Activated naive CD4-positive, alpha-beta T cell treated with anti-CD3 and anti-CD28 coated beads, Interleukin-2, amount 50 U/mL, for 72 hours (primary cell): ENCODE results near the gene CFAP221. TPM values are rescaled to one million over a fixed set of nuclear protein-coding genes. Genes with fewer than 3 reads are reported as not detected.

Experiments used
- ATAC-seq, 2 donors: fragments of 150-1000 bp; cut with Tn5 transposase; 2 replicates each; pipeline ENCODE4 v1.10.0; 2021; ENCODE audit warnings: mild to moderate bottlenecking in 2 of 2, moderate library complexity in 2 of 2
- DNase-seq, 2 donors: peaks; one replicate each; pipeline ENCODE4 v3.0.0; 2021 to 2022; ENCODE audit warnings: low spot score in 2 of 2
- H3K27ac Mint-ChIP-seq, 2 donors: one replicate each; pipeline ENCODE4 v1.8.0; 2022; ENCODE audit warnings: mild to moderate bottlenecking in 2 of 2, mixed read lengths in 2 of 2
- H3K36me3 Mint-ChIP-seq, 2 donors: one replicate each; pipeline ENCODE4 v1.8.0; 2022; ENCODE audit warnings: mixed read lengths in 2 of 2
- H3K9me3 Mint-ChIP-seq, 2 donors: one replicate each; pipeline ENCODE4 v1.8.0; 2022; ENCODE audit warnings: mixed read lengths in 2 of 2
- total RNA-seq, 2 donors: library from RNA; stranded (reverse); gene quantifications; one replicate each; pipeline ENCODE4 v1.2.3, GENCODE V29; 2022

The CFAP221 gene
- total RNA-seq, 2 donors from 2014 or later: not detected

DNA sequence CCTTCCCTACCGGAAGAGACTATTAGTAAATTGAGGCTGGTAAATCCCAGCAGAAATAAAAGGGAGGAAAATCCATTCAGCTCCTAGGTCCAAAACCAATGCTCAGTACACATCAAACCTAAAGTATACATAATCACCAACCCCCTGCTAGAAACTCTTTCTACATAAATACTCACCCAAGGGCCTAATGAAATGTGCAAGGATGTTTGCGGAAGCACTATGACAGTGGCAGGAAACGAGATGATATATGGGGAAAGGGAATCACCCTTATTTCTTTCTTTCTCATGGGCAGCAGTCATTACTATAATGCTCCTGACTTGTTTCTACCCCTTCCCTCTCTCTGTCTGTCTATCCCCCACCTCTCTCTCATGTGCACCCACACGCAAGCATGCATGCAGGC, 18.6 kb upstream of the CFAP221 start:
- Mint-ChIP-seq H3K36me3 (no peaks in the 10 kb centered on the region), H3K27ac (no peak overlapping the region), H3K9me3 (no peaks in the 10 kb centered on the region)
- ATAC-seq (no peak), DNase-seq (no peak)

DNA sequence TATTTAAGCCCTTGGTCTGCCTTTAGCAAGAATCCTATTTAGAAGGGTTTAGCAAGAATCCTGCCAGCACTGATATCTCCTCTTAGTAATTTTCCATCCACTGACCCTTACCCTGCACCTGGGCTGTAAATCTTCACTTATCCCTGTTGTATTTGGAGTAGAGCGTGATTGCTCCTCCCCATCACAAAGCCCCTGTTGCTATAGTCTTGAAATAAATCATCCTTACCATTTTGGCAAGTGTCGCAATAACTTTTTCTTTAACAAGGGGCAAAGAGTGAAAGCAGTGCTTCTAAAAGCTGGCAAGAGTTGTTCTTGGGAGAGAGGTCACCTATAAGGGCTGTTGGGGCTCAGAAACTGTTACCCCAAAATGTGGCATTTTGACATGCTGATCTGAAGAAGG, 16.2 kb upstream of the CFAP221 start:
- DNase-seq (no peak), ATAC-seq (no peak)
- Mint-ChIP-seq H3K36me3 (peaks cover 4 to 7% of the 10 kb centered on the region in 2 donors), H3K9me3 (peaks cover 9 to 18% of the 10 kb centered on the region in 2 donors), H3K27ac (no peak overlapping the region)

DNA sequence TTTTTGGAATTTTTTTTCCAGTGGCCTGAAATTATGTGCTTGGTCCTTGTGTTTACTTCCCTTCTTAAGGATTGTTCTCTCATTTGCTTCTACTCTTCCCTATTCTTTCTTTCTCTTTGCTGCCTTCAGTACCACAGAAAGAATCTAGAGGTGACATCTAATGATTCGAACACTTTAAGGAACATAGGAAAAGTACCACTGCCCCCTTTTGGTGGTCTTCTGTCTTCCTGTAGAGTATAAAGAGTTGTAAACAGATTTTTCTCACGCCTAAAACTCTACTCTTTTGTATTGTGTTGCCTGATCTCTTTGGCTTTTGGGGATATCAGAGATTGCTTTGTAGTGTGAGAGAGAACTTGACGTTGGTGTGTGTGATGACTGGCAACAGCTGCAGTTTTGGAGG, 13.0 kb upstream of the CFAP221 start:
- peaks cover 19 to 30% of the 10 kb centered on the region in 2 donors for H3K9me3 Mint-ChIP-seq
- DNase-seq (no peak), ATAC-seq (no peak)
- peaks cover 4 to 14% of the 10 kb centered on the region in 2 donors for H3K36me3 Mint-ChIP-seq
- H3K27ac Mint-ChIP-seq: no peak overlapping the region

DNA sequence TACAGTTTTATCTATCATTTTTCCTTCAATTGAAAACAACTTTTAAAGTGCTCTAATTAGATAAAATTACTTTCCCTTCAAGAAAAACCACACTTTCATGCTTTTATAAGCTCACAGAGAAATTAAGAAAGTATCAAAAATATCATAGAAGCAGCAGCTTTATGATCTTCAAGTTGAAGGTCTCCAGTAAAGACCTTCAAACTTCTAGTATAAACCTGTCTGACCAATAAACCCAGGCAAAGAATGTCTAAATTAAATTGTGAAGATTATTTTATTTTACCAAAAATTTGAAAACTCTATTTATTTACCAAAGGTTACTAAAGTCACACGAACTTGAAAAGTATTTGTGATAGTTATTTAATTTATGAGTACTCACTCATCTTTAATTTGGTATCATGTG, 10.7 kb upstream of the CFAP221 start:
- H3K9me3 Mint-ChIP-seq: peaks cover 19 to 30% of the 10 kb centered on the region in 2 donors
- H3K27ac Mint-ChIP-seq: no peak overlapping the region
- no peak for DNase-seq
- ATAC-seq: no peak
- peaks cover 4 to 14% of the 10 kb centered on the region in 2 donors for H3K36me3 Mint-ChIP-seq

DNA sequence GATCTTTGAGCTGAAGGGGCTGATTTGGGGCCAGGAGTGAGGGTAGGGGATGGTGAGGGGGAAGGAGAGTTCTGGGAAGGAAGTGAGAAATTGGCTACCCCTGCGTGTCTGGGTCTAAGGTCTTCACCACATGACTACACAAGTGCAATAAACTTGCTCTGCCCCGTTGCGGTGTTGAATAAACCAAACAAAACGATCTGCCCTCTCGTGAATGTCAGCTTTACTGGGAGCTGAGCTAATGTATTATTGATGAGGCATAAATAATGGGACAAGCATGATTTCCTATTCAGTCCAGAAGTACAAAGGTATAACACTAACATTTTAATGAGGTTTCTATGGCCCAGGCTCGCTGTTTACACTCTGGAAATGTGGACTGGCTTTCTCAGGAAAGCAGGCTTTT, 8.0 kb upstream of the CFAP221 start:
- no peak overlapping the region for H3K27ac Mint-ChIP-seq
- H3K9me3 Mint-ChIP-seq: peaks cover 18 to 27% of the 10 kb centered on the region in 2 donors
- ATAC-seq: no peak

DNA sequence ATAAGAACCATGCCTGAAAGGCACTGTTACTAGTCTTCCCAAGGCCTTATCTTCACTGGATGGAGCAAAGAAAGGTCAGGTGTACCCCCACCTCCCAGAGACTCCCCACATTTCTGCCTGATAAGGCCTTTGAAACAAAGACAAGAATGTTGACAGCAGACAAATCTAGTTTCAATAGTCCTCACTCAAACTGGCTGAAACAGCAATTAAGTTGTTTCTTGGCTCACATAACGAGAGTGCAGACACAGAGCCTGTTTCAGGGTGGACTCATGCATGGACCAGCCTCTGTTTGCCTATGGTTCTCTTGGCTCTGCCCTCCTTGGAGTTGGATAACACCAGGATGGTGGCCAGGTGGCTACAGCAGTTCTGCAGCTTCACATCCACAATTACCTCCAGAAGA, 7.5 kb upstream of the CFAP221 start:
- Mint-ChIP-seq H3K9me3 (peaks cover 14 to 22% of the 10 kb centered on the region in 2 donors), H3K36me3 (peaks cover 4 to 14% of the 10 kb centered on the region in 2 donors), H3K27ac (no peak overlapping the region)
- ATAC-seq (no peak), DNase-seq (no peak)

More for the DNA sequence above, 8.0 kb upstream of the CFAP221 start:
- DNase-seq: no peak
- peaks cover 8 to 14% of the 10 kb centered on the region in 2 donors for H3K36me3 Mint-ChIP-seq

DNA sequence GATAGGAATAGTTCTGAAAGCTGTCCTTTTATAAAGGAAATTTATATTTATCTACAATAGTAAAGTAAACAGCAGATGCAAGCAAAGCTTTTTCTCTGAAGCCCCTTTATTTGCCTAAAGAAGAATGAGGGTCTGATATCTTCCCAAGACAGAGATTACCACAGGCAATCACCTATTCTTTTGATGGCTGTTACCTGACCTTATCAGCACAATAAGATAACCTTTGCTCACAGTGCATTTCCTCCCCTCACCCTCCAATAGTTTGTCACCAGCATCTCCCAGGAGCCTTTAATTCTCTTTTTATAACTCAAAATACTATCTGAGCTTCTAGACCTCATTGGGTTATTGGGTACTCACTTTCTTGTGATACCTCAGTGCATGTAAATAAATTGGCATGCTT, 6.5 kb upstream of the CFAP221 start:
- Mint-ChIP-seq H3K36me3 (peaks cover 4 to 6% of the 10 kb centered on the region in 2 donors), H3K9me3 (peaks cover 10 to 12% of the 10 kb centered on the region in 2 donors), H3K27ac (no peak overlapping the region)
- ATAC-seq: no peak
- DNase-seq: no peak

DNA sequence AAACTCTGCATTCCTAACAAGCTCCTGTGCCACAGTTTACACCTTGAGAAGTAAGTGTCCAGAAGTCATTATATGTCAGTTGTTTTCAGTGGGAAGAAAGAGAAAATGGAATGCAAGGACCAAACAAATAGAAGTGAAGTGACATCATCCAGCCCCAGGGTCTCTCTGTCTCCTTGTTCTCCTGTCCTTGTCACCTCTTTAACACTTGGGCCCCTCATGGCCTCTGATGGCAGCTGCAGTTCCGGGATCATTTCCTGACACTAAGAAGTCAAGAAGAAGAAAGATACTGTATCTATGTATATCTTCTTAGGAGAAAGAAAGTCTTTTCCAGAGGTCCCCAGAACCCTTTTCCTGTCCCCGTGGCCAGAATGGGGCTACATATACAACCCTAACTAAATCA, 2.8 kb upstream of the CFAP221 start:
- no peaks in the 10 kb centered on the region for H3K9me3 Mint-ChIP-seq
- peaks cover 0 to 13% of the 10 kb centered on the region in 2 donors for H3K36me3 Mint-ChIP-seq
- no peak for ATAC-seq
- no peak for DNase-seq
- H3K27ac Mint-ChIP-seq: no peak overlapping the region

DNA sequence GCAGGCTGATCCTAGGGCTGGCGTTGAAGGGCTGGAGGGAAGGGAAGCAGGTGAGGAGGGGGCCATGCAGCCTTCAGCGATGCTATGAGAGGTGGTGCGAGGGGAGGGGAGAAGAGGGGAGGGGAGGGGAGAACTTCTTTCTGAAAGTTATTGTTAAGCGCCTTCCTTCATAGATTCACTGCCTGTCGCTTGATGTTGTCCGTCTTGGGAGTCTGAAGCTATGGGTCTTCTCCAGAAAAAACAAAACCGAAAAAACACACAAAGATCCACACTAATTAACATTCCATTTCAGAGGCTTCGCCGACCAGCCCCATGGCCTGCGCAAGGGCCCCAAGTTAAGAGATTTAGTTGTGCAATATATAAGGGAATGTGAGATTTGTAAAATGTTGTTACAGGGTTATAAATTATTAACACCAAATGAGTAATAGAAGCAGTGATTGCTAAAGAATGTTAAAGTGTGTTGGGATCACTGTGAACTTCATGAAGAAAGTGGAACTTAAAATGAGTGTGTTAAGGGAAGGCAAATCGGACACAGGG, 758 bp downstream of the CFAP221 start:
- H3K27ac Mint-ChIP-seq: no peak overlapping the region
- H3K9me3 Mint-ChIP-seq: no peaks in the 10 kb centered on the region
- peaks cover 0 to 13% of the 10 kb centered on the region in 2 donors for H3K36me3 Mint-ChIP-seq
- ATAC-seq: no peak
- no peak for DNase-seq

DNA sequence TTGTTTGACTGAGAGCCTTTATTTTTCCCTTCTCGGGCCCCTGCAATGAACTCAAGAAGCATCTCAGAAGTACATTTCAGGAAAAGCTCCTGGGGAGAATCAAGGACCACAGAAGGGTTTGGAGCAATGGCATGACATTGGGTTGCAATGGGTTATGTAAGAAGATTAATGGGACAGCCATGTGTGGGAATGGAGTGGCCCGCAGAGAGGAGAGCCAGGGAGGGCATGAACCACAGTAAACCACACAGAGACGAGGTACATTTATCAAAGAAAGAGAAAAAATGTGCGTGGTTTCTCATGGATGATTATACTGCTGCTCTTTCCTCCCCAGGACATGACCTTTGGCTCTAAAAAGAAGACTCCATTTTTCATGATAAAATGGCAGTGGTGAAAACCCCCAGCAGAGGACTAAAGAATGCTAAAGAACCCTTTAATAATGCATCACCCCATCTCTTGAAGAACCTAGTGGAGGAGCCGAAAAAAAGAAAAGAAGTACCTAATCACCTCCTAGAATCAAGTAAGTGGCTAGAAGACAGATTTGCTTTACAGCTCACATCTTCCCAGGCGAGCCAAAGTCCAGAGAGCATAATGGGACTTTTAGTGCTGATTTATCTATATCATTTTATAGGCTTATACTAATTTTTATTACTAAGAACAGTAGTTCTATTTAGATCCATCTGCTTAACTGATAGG, 1.7 kb downstream of the CFAP221 start:
- peaks cover 0 to 8% of the 10 kb centered on the region in 2 donors for H3K36me3 Mint-ChIP-seq
- ATAC-seq (no peak), DNase-seq (no peak)
- H3K27ac Mint-ChIP-seq: no peak overlapping the region
- H3K9me3 Mint-ChIP-seq: no peaks in the 10 kb centered on the region

DNA sequence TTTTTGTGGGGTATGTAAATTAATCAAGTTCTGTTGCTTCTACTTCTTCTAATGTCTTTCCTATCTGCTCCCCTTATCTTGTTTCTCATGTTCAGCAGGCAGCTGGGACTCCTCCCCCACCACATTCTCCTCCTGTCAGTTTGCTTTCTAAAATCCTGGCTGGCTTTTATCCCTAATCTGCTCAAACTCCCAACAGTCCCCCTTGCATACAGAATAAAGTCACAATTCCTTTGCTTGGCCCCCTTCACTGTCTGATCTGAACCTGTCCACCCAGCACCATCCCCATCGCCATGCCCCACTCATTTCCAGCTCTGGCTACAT, 2.2 kb downstream of the CFAP221 start:
- ATAC-seq (no peak), DNase-seq (no peak)
- H3K27ac Mint-ChIP-seq: no peak overlapping the region
- peaks cover 0 to 8% of the 10 kb centered on the region in 2 donors for H3K36me3 Mint-ChIP-seq
- H3K9me3 Mint-ChIP-seq: no peaks in the 10 kb centered on the region

DNA sequence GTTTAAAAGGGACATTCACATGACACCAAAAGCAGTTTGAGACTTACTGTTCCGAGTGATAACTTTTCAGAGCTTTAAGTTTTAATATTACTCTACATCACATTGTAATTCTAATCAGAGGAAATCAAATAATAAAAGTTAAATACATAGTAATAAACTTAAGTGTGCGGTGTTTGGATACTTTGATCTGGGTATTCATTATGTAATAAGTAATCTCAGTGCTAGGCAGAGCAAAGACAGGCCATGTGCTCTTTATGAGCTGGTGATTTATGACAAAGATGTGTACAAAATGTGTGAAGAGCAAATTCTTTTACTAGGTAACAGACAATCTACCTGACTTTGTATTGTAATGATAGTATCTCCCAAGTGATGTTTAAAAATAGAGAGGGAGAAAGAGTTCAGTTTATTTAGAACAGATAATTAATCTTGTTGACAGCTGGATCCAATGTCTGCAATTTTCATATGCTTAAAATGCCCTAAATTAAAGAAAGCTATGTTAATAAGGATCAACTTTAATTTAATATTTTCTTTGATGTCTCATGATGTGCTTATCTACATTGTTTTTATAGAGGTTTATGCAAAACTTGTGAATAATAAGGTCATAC, 4.4 kb downstream of the CFAP221 start:
- no peak overlapping the region for H3K27ac Mint-ChIP-seq
- H3K36me3 Mint-ChIP-seq: peaks cover 0 to under 1% of the 10 kb centered on the region in 2 donors
- ATAC-seq (no peak), DNase-seq (no peak)
- no peaks in the 10 kb centered on the region for H3K9me3 Mint-ChIP-seq

DNA sequence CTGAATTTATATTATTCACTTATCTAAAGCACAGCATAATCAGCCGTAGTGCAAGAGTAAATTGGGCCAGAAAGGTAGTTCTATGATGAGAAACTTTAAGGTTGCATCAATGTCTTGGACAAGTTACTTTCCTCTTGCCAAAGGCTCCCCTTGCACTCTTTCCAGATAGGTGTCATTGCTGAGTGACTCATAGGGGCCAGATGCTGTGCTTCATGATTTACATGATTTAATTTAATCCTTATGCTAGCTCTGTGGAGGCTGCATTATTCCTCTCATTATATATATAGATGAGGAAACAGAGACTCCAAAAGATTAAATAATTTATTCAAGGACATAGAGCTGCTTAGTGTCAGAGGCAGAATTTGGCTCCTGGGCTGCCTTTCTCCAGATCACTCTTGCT, 5.0 kb downstream of the CFAP221 start:
- Mint-ChIP-seq H3K9me3 (no peaks in the 10 kb centered on the region), H3K27ac (no peak overlapping the region), H3K36me3 (no peaks in the 10 kb centered on the region)
- DNase-seq (no peak), ATAC-seq (no peak)

DNA sequence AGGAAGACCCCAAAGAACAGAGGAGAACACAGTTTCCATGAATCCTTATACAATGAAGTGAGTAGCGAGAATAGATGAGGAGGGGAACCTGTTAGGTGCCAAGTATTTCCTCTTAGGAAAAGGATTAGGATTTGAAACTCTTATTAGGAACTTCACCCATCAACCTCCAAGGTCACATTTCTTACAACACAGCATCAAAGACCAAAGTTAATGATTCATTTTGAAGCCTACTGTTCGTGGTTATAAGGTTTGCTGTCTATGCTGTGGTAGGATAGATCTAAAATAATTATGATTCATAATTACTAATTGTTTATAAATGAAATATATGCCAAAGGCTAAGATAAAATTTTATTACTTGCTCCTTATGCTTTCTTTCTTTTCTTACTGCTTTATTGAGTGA, 6.1 kb downstream of the CFAP221 start:
- no peaks in the 10 kb centered on the region for H3K36me3 Mint-ChIP-seq
- no peak for ATAC-seq

DNA sequence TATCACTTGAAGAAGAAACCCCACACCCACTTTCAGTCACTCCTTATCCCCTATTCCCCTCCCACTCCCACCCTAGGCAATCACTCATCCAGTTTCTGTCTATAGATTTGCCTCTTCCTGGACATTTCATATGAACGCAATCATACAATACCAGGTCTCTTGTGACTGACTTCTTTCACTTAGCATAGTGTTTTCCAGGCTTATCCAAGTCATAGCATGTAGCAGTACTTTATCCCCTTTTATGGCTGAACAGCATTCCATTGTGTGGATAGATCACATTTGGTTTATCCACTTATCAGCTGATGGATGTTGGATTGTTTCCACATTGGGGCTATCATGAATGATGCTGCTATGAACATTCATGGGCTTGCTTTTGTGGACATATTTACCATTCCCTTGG, 6.6 kb downstream of the CFAP221 start:
- H3K27ac Mint-ChIP-seq: no peak overlapping the region
- ATAC-seq (no peak), DNase-seq (no peak)
- no peaks in the 10 kb centered on the region for H3K9me3 Mint-ChIP-seq
- no peaks in the 10 kb centered on the region for H3K36me3 Mint-ChIP-seq

More for the DNA sequence above, 6.1 kb downstream of the CFAP221 start:
- DNase-seq: no peak
- no peaks in the 10 kb centered on the region for H3K9me3 Mint-ChIP-seq
- no peak overlapping the region for H3K27ac Mint-ChIP-seq

DNA sequence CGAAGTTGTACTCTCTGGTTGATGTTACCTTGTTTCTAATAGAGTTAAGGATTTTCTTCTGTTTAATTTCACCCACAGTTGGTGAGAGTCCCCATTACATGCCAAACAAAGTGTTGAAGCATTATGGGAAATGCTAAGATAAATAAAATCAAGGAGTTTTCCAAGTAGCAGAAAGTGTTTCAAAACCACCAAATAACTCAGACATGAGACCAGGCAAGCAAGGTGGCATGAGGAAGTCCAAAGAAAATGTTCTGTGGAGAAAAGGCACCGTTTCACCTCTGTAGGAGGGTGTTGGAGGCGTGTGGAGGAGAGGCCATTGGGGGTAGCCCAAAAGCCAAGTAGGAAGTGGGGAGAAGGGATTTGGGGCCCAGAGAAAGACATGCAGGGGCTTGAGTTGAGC, 8.7 kb downstream of the CFAP221 start:
- no peak for ATAC-seq
- Mint-ChIP-seq H3K27ac (no peak overlapping the region), H3K9me3 (no peaks in the 10 kb centered on the region), H3K36me3 (no peaks in the 10 kb centered on the region)
- no peak for DNase-seq

DNA sequence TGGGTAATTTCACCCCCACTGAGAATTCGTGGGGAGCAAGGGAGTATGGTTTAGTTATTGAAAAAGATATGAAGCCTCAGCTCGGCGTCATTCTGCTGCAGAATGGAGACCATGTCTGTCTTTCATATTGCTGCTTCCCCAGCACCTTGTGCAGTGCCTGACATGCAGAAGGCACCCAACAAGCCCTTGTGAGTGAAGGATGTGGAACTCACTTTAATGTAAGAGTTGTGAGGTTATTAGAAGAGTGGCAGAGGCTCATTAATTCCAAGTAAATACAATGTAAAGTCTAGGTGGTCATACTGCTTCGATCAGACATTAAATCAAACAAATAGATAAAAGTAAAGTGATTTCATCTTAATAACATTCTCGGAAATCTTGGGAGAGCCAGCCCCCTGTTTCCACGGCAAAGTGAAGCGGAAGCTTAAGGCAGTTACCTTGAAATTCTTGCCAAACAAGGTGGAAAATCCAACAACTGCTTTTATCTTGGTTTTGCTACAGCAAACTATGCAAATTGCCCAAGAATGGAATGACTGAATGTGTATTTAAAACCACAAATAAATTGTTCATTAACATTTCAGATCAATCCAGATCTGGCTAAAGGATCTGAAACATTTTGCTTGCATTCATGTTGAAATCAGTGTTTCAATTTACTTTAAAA, 9.6 kb downstream of the CFAP221 start:
- H3K36me3 Mint-ChIP-seq: no peaks in the 10 kb centered on the region
- ATAC-seq (no peak), DNase-seq (no peak)
- H3K9me3 Mint-ChIP-seq: no peaks in the 10 kb centered on the region
- no peak overlapping the region for H3K27ac Mint-ChIP-seq
